ENCODE measurements around the gene RPL3.

Gene RPL3

GRCh38 chr22:39263626-39264348 is 55.6 kb downstream of the RPL3 start:
- H3K4me1 Mint-ChIP-seq = peaks cover 28% of the 10 kb centered on the region
- peak overlapping the region; percentile 62 for H3K27ac Mint-ChIP-seq
- DNase-seq (no peak), ATAC-seq (no peak)
- peaks cover 1% of the 10 kb centered on the region for H3K27me3 Mint-ChIP-seq
- H3K4me3 Mint-ChIP-seq = no peak overlapping the region
- peaks cover 4% of the 10 kb centered on the region for H3K36me3 Mint-ChIP-seq (ENCODE audit: low read depth)
- H3K9me3 Mint-ChIP-seq = peaks cover 5% of the 10 kb centered on the region

Measured in activated naive CD8-positive, alpha-beta T cell treated with anti-CD3 and anti-CD28 coated beads, Interleukin-2, amount 50 U/mL, for 24 hours (primary cell).